ENCODE results near the gene AQR. TPM values are rescaled to one million over a fixed set of nuclear protein-coding genes. Genes with fewer than 3 reads are reported as not detected.

The AQR gene
- total and polyA plus RNA-seq, 2 donors from 2014 or later = 14.2 to 30.9 TPM

DNA sequence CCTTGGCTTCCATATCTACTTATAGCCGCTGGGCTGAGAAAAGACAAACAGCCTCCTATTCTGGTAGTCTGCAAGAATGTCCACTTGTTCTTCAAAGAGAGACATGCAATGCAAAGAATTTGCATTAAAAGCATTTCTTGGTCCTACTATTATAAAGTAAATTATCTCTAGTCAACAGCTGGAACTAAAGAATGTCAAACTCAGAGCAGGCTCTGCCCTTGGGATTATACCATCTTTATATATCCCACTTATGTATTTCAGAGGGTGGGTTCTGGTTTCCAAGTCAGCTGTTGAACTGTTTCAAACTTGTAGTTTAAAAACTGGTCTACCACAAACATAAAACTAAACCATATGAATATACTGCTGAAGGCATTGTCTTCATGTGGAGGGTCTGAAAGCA is 167.2 kb downstream of the AQR start:
- intact Hi-C loops (cut with DNase I) = no loop called here
- no peak for FAIRE-seq
- no peak overlapping the region for H3K27ac ChIP-seq (ENCODE audit: low read depth in 2 of 2, low read length in 2 of 2)
- no peaks in the 10 kb centered on the region for H3K27me3 ChIP-seq (ENCODE audit: control insufficient read depth, insufficient read depth, low read length)
- TF ChIP-seq, protein P1, sequence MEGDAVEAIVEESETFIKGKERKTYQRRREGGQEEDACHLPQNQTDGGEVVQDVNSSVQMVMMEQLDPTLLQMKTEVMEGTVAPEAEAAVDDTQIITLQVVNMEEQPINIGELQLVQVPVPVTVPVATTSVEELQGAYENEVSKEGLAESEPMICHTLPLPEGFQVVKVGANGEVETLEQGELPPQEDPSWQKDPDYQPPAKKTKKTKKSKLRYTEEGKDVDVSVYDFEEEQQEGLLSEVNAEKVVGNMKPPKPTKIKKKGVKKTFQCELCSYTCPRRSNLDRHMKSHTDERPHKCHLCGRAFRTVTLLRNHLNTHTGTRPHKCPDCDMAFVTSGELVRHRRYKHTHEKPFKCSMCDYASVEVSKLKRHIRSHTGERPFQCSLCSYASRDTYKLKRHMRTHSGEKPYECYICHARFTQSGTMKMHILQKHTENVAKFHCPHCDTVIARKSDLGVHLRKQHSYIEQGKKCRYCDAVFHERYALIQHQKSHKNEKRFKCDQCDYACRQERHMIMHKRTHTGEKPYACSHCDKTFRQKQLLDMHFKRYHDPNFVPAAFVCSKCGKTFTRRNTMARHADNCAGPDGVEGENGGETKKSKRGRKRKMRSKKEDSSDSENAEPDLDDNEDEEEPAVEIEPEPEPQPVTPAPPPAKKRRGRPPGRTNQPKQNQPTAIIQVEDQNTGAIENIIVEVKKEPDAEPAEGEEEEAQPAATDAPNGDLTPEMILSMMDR (IDR thresholded peaks at IDR 0.05; ENCODE audit: borderline replicate concordance, extremely low read depth, insufficient read depth) = no peak
- no peaks in the 10 kb centered on the region for H3K9me3 ChIP-seq (ENCODE audit: control insufficient read depth in 2 of 3, insufficient read depth in 1 of 3, low read length in 3 of 3)
- no peaks in the 10 kb centered on the region for H3K36me3 ChIP-seq (ENCODE audit: control insufficient read depth in 2 of 3, insufficient read depth in 3 of 3, low read length in 3 of 3)
- H3K9ac ChIP-seq (ENCODE audit: low read length in 3 of 3) = no peak overlapping the region
- peaks cover 0 to 2% (median 0%) of the 10 kb centered on the region in 3 donors for H3K4me1 ChIP-seq (ENCODE audit: control insufficient read depth in 2 of 3, insufficient read depth in 2 of 3, low read depth in 1 of 3, low read length in 3 of 3)
- H3K4me3 ChIP-seq (ENCODE audit: low read length in 3 of 3) = no peak overlapping the region
- no peak for DNase-seq

Other genes starting within 250 kb of the AQR start
- not detected for gene GJD2, start 214.7 kb downstream of the AQR start, total RNA-seq
- 0.26 TPM for gene GJD2, start 214.7 kb downstream of the AQR start, polyA plus RNA-seq (ENCODE audit: insufficient read depth, low read depth, low replicate concordance)
- gene ACTC1, start 174.2 kb downstream of the AQR start, total RNA-seq = 25.0 TPM
- 7.4 TPM for gene ACTC1, start 174.2 kb downstream of the AQR start, polyA plus RNA-seq (ENCODE audit: insufficient read depth, low read depth, low replicate concordance)
- 52.9 TPM for gene ZNF770, start 18.5 kb upstream of the AQR start, total RNA-seq
- 13.9 TPM for gene ZNF770, start 18.5 kb upstream of the AQR start, polyA plus RNA-seq (ENCODE audit: insufficient read depth, low read depth, low replicate concordance)
- gene NANOGP8, start 115.6 kb upstream of the AQR start, total RNA-seq = 1.3 TPM
- not detected for gene NANOGP8, start 115.6 kb upstream of the AQR start, polyA plus RNA-seq (ENCODE audit: insufficient read depth, low read depth, low replicate concordance)

Data from kidney (tissue), 14 donors.